PC-9 (cell line): ENCODE results near the gene FYN.

Experiments used
- EZH2 ChIP-seq: fragments of 200-600 bp; sonication (generic); IDR thresholded peaks from 2 replicates; pipeline ENCODE4 v1.8.0; 2017; ENCODE audit warnings: antibody characterized with exemption, low read depth
- TF ChIP-seq, protein P1 (sequence below): fragments of 200-600 bp; sonication (generic); conservative IDR thresholded peaks from 2 replicates; pipeline ENCODE4 v1.6.1; 2017; ENCODE audit warnings: mixed run types, antibody characterized with exemption, mild to moderate bottlenecking, moderate library complexity

DNA sequence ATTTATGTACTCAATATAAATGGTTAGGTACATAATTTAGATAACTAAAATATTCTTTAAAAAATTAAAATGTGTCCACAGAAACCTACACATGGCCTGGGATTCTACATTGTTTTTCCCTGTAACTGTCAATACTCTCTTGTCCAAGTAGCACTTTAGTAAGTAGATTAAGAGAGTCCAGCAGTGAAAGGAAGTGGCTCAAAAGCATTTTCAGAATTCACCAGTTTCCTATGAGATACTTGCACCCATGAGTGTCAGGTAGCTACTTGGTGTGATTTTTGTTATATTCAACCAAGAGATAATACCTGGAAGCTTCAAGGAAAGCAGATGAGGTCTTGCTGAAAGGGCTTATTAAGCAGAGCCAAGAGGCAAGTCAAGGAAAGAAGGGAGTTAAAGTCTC, 126.3 kb downstream of the FYN start:
- TF ChIP-seq, protein P1, sequence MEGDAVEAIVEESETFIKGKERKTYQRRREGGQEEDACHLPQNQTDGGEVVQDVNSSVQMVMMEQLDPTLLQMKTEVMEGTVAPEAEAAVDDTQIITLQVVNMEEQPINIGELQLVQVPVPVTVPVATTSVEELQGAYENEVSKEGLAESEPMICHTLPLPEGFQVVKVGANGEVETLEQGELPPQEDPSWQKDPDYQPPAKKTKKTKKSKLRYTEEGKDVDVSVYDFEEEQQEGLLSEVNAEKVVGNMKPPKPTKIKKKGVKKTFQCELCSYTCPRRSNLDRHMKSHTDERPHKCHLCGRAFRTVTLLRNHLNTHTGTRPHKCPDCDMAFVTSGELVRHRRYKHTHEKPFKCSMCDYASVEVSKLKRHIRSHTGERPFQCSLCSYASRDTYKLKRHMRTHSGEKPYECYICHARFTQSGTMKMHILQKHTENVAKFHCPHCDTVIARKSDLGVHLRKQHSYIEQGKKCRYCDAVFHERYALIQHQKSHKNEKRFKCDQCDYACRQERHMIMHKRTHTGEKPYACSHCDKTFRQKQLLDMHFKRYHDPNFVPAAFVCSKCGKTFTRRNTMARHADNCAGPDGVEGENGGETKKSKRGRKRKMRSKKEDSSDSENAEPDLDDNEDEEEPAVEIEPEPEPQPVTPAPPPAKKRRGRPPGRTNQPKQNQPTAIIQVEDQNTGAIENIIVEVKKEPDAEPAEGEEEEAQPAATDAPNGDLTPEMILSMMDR: no peak
- TF ChIP-seq EZH2: no peak
